Right lobe of liver (tissue), 6 donors: ENCODE data around the gene GORASP2. TPM values are rescaled to one million over a fixed set of nuclear protein-coding genes. Genes with fewer than 3 reads are reported as not detected.

Experiments used
- ATAC-seq, 4 donors: fragments of 200-7000 bp; cut with Tn5 transposase; one replicate each; pipeline ENCODE4 v1.9.1; 2020; ENCODE audit warnings: mild to moderate bottlenecking in 4 of 4, moderate library complexity in 4 of 4
- DNase-seq, 3 donors: peaks; one replicate each; pipeline ENCODE4 v3.0.0-alpha.2; 2020
- H3K27ac ChIP-seq, 3 donors: fragments of 200-600 bp; one replicate each; pipeline ENCODE4 v1.8.0; 2022
- H3K27me3 ChIP-seq, 2 donors: fragments of 200-600 bp; one replicate each; pipeline ENCODE4 v1.8.0; 2022
- H3K36me3 ChIP-seq, 4 donors: fragments of 200-600 bp; sonication (generic) in 1 of 4; one replicate each; pipeline versions ENCODE4 v1.5.1 to v1.8.0; 2017 to 2022; ENCODE audit warnings: control low read depth in 1 of 4
- H3K4me1 ChIP-seq, 4 donors: fragments of 200-600 bp; sonication (generic) in 1 of 4; one replicate each; pipeline versions ENCODE4 v1.5.1 to v1.8.0; 2017 to 2022; ENCODE audit warnings: control low read depth in 1 of 4
- H3K4me3 ChIP-seq, 3 donors: fragments of 200-600 bp; one replicate each; pipeline ENCODE4 v1.8.0; 2022
- H3K9me3 ChIP-seq, 4 donors: fragments of 200-600 bp; sonication (generic) in 1 of 4; one replicate each; pipeline versions ENCODE4 v1.5.1 to v1.8.0; 2017 to 2022; ENCODE audit warnings: control low read depth in 1 of 4
- CTCF ChIP-seq, 4 donors: fragments of 200-600 bp in 3 of 4; fragments of 450-650 bp in 1 of 4; IDR thresholded peaks; one replicate each; pipeline versions ENCODE4 v1.5.1 to v1.8.0; 2016 to 2022; ENCODE audit warnings: antibody characterized with exemption in 4 of 4, mild to moderate bottlenecking in 2 of 4
- POLR2A ChIP-seq: fragments of 450-650 bp; IDR thresholded peaks from one replicate; pipeline ENCODE4 v1.6.1; 2017; ENCODE audit warnings: antibody characterized with exemption, mild to moderate bottlenecking
- WGBS: methylation state at CpG from one replicate; pipeline ENCODE4 v1.1.6; 2018; ENCODE audit warnings: low coverage, low lambda C conversion rate; ENCODE audit not compliant: insufficient coverage; ENCODE audit errors: missing lambda C conversion rate; 5-methylcytosine and 5-hydroxymethylcytosine counted together
- intact Hi-C, 2 donors: fragments of 100-400 bp; cut with DNase I; formaldehyde crosslinking; loops; one replicate each; pipeline versions ENCODE4 v1.11.2 to v1.14.1; 2022
- long read RNA-seq: library from polyadenylated mRNA; unstranded; transcript quantifications from one replicate; pipeline ENCODE4 v2.0.0, GENCODE V29; 2019
- total RNA-seq, 6 experiments: library from RNA; depleted of rRNA in 2 of 6; stranded (reverse); fragments of >200 nt in 2 of 6; fragmentation: NEBNext Ultra II Directional in 3 of 6; extraction: Animal tissue kit (Norgen Biotek cat#: 25700) in 3 of 6; gene quantifications; one replicate each; pipeline versions ENCODE4 v1.1.0 to v1.2.4, GENCODE V29; 2016 to 2023
- donor health status: DM: no; HTN: yes; CAD: no.
- donor health status: DM: no; HTN: no; CAD: no.
- donor health status: DM: no; HTN: no; CAD: no.
- donor health status: DM: no; HTN: yes; CAD: no.
- donor health status: DM: no; HTN: yes; CAD: no.

Gene GORASP2
- 10 to 100 TPM; 32.8 to 47.6 (median 37.6) TPM for total RNA-seq
- long read RNA-seq, transcript GORASP2-201 (10 exons, 3,173 nt): major isoform, 8 of 11 reads
- long read RNA-seq, partial matches to known transcripts: 1 of 11 reads
- long read RNA-seq, other reads (novel, unspliced or antisense): 1 of 11 reads

GRCh38 chr2:170928824-170929685 is at the start of gene GORASP2:
GORASP2 (plus strand) TSS chr2:170929253; CDS start chr2:170929341, 88 bp downstream.
- Histone ChIP-seq H3K36me3 (no peaks in the 10 kb centered on the region), H3K4me3 (peak within 1 kb of the TSS; percentile 90 to 97 (median 93)), H3K4me1 (peaks cover 0 to 12% (median 5%) of the 10 kb centered on the region in 4 donors), H3K9me3 (no peaks in the 10 kb centered on the region), H3K27ac (peak within 1 kb of the TSS; percentile 81 to 93 (median 85)), H3K27me3 (no peaks in the 10 kb centered on the region)
- WGBS: 0% methylated on average over 20 of the region's 95 CpGs
- ATAC-seq: peak; percentile 95 to 98 (median 96)
- TF ChIP-seq CTCF (IDR thresholded peaks at IDR 0.05): peak; percentile 97 to 99 (median 98)
- peak; percentile 95 for TF ChIP-seq POLR2A
- DNase-seq: peak; percentile 99
- intact Hi-C loops: no loop called here

- Histone ChIP-seq H3K27me3 (no peaks in the 10 kb centered on the region), H3K4me1 (no peaks in the 10 kb centered on the region), H3K36me3 (no peaks in the 10 kb centered on the region), H3K4me3 (no peak overlapping the region), H3K27ac (no peak overlapping the region), H3K9me3 (no peaks in the 10 kb centered on the region)
- ATAC-seq (no peak), DNase-seq (no peak)
- TF ChIP-seq POLR2A (no peak), CTCF (IDR thresholded peaks at IDR 0.05) (no peak)
- intact Hi-C loops: no loop called here
- 70% methylated on average over 2 of the region's 3 CpGs for WGBS
Observed at GRCh38 chr2:170881840-170882239, 47.2 kb upstream of the GORASP2 start.

GRCh38 chr2:170882758-170883157 is 46.3 kb upstream of the GORASP2 start:
- 33% methylated on average over 1 of the region's 2 CpGs for WGBS
- no peaks in the 10 kb centered on the region for H3K4me1 ChIP-seq

GRCh38 chr2:170883683-170884082 is 45.4 kb upstream of the GORASP2 start:
- Histone ChIP-seq H3K27ac (no peak overlapping the region), H3K4me3 (no peak overlapping the region), H3K4me1 (no peaks in the 10 kb centered on the region), H3K36me3 (no peaks in the 10 kb centered on the region), H3K9me3 (no peaks in the 10 kb centered on the region), H3K27me3 (no peaks in the 10 kb centered on the region)
- no peak for DNase-seq
- 71% methylated on average over 2 of the region's 2 CpGs for WGBS
- intact Hi-C loops: no loop called here
- ATAC-seq: no peak
- no peak for TF ChIP-seq POLR2A
- no peak for TF ChIP-seq CTCF (IDR thresholded peaks at IDR 0.05)

More at GRCh38 chr2:170882758-170883157, 46.3 kb upstream of the GORASP2 start:
- Histone ChIP-seq H3K4me3 (no peak overlapping the region), H3K9me3 (no peaks in the 10 kb centered on the region), H3K27me3 (no peaks in the 10 kb centered on the region), H3K36me3 (no peaks in the 10 kb centered on the region), H3K27ac (no peak overlapping the region)
- ATAC-seq (no peak), DNase-seq (no peak)
- intact Hi-C loops: no loop called here
- TF ChIP-seq POLR2A (no peak), CTCF (IDR thresholded peaks at IDR 0.05) (no peak)
